CD8-positive, alpha-beta memory T cell (primary cell): ENCODE results near the gene MPI. TPM values are rescaled to one million over a fixed set of nuclear protein-coding genes. Genes with fewer than 3 reads are reported as not detected.

Experiments
- CTCF ChIA-PET: fragments of 350-600 bp; sonication (Branson Sonifier 250); formaldehyde crosslinking; loops from one replicate; lab custom pipeline; 2021; ENCODE audit warnings: antibody characterized with exemption; lab: Charles Lee
- POLR2A ChIA-PET: fragments of 350-600 bp; sonication (Branson Sonifier 250); formaldehyde crosslinking; loops from one replicate; lab custom pipeline; 2021; ENCODE audit warnings: antibody characterized with exemption; lab: Charles Lee
- DNase-seq, 5 donors: peaks; one replicate each; pipeline versions ENCODE4 v3.0.0 to v3.0.0-alpha.2; 2020 to 2022; ENCODE audit warnings: mixed read lengths in 1 of 5
- H3K27ac ChIP-seq: one replicate; pipeline ENCODE4 v1.7.0; 2013; ENCODE audit warnings: low read depth, mild to moderate bottlenecking, low read length, moderate library complexity
- H3K27me3 ChIP-seq: 2 replicates; pipeline ENCODE4 v1.7.0; 2013; ENCODE audit warnings: low read length, mild to moderate bottlenecking; ENCODE audit not compliant: insufficient read depth, poor library complexity, severe bottlenecking
- H3K36me3 ChIP-seq: 2 replicates; pipeline ENCODE4 v1.7.0; 2013; ENCODE audit warnings: mild to moderate bottlenecking, low read length, moderate library complexity; ENCODE audit not compliant: insufficient read depth
- H3K4me1 ChIP-seq: 2 replicates; pipeline ENCODE4 v1.7.0; 2013; ENCODE audit warnings: mild to moderate bottlenecking, low read length, moderate library complexity; ENCODE audit not compliant: insufficient read depth
- H3K4me3 ChIP-seq: 2 replicates; pipeline ENCODE4 v1.7.0; 2013; ENCODE audit warnings: mild to moderate bottlenecking, low read length
- H3K9me3 ChIP-seq: 2 replicates; pipeline ENCODE4 v1.7.0; 2013; ENCODE audit warnings: mild to moderate bottlenecking, low read length
- H3K27ac Mint-ChIP-seq, 8 donors: one replicate each; pipeline ENCODE4 v1.8.0; 2020 to 2021; ENCODE audit warnings: mixed read lengths in 8 of 8, mild to moderate bottlenecking in 6 of 8, inconsistent platforms in 3 of 8, moderate library complexity in 3 of 8
- H3K27me3 Mint-ChIP-seq, 2 donors: one replicate each; pipeline ENCODE4 v1.8.0; 2020 to 2021; ENCODE audit warnings: mixed read lengths in 2 of 2, mild to moderate bottlenecking in 1 of 2, moderate library complexity in 1 of 2
- H3K36me3 Mint-ChIP-seq, 3 donors: one replicate each; pipeline ENCODE4 v1.8.0; 2020 to 2021; ENCODE audit warnings: mixed read lengths in 3 of 3, inconsistent platforms in 1 of 3, mild to moderate bottlenecking in 1 of 3
- H3K4me1 Mint-ChIP-seq, 3 donors: one replicate each; pipeline ENCODE4 v1.8.0; 2020 to 2021; ENCODE audit warnings: mixed read lengths in 3 of 3, inconsistent platforms in 1 of 3, mild to moderate bottlenecking in 1 of 3
- H3K4me3 Mint-ChIP-seq, 7 donors: one replicate each; pipeline ENCODE4 v1.8.0; 2020 to 2021; ENCODE audit warnings: mixed read lengths in 7 of 7, mild to moderate bottlenecking in 6 of 7, moderate library complexity in 4 of 7, inconsistent platforms in 2 of 7
- H3K9me3 Mint-ChIP-seq, 5 donors: one replicate each; pipeline ENCODE4 v1.8.0; 2020 to 2022; ENCODE audit warnings: mixed read lengths in 5 of 5, mild to moderate bottlenecking in 3 of 5, moderate library complexity in 2 of 5, inconsistent platforms in 1 of 5
- polyA plus RNA-seq: library from polyadenylated mRNA; unstranded; fragments of 300-500 nt; fragmentation: Illumina TruSeq; gene quantifications from one replicate; pipeline ENCODE4 v1.2.3, GENCODE V29; 2021
- total RNA-seq, 2 experiments: library from RNA; stranded (reverse); gene quantifications; one replicate each; pipeline ENCODE4 v1.2.3, GENCODE V29; 2021

Gene MPI
- total and polyA plus RNA-seq, 3 experiments from 2014 or later: 40.4 to 61.1 (median 43.0) TPM

DNA sequence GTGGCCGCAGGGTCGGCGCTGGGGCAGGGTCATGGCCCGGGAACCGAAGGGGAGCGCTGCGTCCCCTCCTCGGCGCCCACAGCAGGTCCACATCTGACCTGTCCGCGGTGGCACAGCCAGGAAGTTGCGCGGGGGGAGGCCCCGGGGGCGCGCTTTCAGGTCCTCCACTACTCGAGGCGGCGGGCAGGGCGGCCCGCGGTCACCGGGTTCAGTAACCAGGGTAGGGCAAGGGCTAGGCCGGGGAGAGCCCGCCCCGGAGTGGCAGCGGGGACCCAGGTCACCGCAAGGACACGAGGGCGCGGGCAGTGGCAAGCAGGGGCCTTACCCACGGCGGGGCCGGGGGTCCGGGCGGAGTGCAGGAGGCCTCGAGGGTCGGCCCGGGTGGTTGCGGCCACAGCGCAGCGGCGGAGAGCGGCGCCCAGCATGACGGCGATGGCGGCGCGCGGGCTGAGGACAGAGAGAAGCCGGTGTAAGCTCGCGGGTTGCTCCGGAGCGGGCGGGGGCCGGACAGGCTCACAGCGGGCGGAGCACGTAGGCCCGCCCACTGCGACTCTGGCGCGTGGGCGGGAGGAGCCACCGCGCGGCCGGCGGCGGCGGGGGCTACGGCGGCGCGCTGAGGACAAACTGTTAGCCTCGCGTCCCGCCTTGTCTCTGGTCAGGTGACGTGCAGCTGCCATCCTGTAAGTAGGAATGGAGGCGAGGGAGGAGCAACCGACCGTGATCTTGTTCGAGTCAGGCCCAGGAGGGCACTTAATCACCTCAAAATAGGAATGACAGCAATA is 47.9 kb downstream of the MPI start, which contains the start of gene COX5A:
Gene COX5A (minus strand): TSS at position 484 of the 782 bp plus-strand sequence. CDS start 59 bp downstream, at position 425.
- Mint-ChIP-seq H3K36me3 (peaks cover 0 to 6% (median 0%) of the 10 kb centered on the region in 3 donors), H3K4me1 (peaks cover 25 to 39% (median 31%) of the 10 kb centered on the region in 3 donors), H3K9me3 (no peaks in the 10 kb centered on the region), H3K27ac (peak within 1 kb of the TSS; percentile 50 to 94 (median 90)), H3K4me3 (peak within 1 kb of the TSS; percentile 91 to 98 (median 94)), H3K27me3 (peaks cover 0 to 4% of the 10 kb centered on the region in 2 donors)
- Histone ChIP-seq H3K36me3 (no peaks in the 10 kb centered on the region), H3K4me1 (peaks cover 23% of the 10 kb centered on the region), H3K4me3 (peak within 1 kb of the TSS; percentile 67), H3K27ac (peak within 1 kb of the TSS; percentile 86), H3K27me3 (no peaks in the 10 kb centered on the region), H3K9me3 (no peaks in the 10 kb centered on the region)
- CTCF ChIA-PET: interaction anchor here (0.9 to 1.5 kb wide), 6 partner anchors 12 to 167 kb away, joined by 3 to 8 read pairs (median 4); no protein-coding TSS in a partner anchor
- peak; percentile 86 to 94 (median 93) for DNase-seq
- POLR2A ChIA-PET: interaction anchor here (0.8 to 1.2 kb wide), 11 partner anchors 8 to 323 kb away, joined by 3 to 8 read pairs (median 4); partner anchors contain the start of genes FAM219B, MPI and RPP25

DNA sequence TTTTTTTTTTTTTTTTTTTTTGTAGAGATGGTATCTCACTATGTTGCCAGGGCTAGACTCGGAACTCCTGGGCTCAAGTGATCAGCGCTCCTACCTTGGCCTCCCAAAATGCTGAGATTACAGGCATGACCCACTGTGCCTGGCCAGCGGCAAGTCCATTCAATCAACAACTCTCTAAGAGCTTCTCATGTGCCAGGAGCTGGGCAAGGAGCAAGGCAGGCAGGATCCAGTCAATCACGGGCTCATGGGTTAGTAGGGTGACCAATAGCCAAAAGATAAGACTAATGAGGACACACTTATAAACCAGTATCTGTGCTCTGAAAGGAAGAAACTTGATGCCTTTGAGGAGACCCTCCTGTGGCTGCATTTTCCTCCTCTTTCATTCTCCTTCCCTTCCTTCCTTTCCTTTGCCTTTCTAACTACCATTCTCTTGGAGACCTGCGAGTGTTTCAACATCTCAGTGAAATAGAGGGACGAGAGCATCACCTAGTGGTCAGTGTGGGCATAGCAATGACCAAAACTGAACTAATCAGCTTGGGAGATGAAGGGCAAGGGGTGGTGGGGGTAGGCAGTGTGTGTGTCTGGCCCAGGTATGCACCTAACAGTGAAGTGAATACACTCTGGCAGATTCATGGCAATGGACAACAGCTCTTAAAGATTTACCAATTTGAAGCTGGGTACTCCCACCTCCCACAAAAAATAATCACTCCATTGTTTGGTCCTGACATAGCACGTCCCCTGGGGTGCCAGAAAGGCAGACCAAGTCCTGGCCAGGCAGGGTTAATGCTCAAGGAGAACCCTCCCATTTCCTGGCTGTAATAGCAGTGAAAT is 60.5 kb downstream of the MPI start:
- ChIA-PET POLR2A (no interaction called here), CTCF (interaction anchor here (0.7 to 7.1 kb wide), 26 partner anchors 8 to 333 kb away, joined by 3 to 56 read pairs (median 6); partner anchors contain the start of genes COX5A, CSK, FAM219B and ULK3)
- Histone ChIP-seq H3K9me3 (no peaks in the 10 kb centered on the region), H3K27ac (no peak overlapping the region), H3K36me3 (no peaks in the 10 kb centered on the region), H3K4me1 (peaks cover 3% of the 10 kb centered on the region), H3K27me3 (no peaks in the 10 kb centered on the region), H3K4me3 (no peak overlapping the region)
- Mint-ChIP-seq H3K9me3 (no peaks in the 10 kb centered on the region), H3K4me3 (peak overlapping the region in 1 of 7 donors; percentile 1), H3K36me3 (no peaks in the 10 kb centered on the region), H3K4me1 (peaks cover 0 to under 1% (median 0%) of the 10 kb centered on the region in 3 donors), H3K27me3 (peaks cover 0 to 3% of the 10 kb centered on the region in 2 donors), H3K27ac (no peak overlapping the region)
- DNase-seq: peak; percentile 64 to 82 (median 69)

DNA sequence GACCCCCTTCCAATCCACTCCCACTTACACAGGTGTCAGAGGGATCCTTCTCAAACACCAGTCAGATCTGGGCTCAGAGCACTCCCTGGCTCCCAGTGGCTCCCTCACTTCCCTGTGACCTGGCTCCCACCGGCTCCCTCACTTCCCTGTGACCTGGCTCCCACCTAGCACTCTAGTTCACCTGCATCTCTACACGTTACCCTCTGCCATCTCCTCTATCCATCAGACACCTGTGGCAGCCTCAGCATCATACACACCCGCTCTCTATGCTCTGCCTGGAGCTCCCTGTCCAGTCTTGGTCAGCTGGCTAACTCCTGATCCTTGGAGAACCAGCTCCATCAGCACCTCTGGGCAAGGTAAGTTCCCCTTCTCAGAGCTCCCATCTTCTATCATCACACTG is 61.2 kb downstream of the MPI start:
- Histone ChIP-seq H3K9me3 (no peaks in the 10 kb centered on the region), H3K4me3 (no peak overlapping the region), H3K27ac (no peak overlapping the region), H3K36me3 (no peaks in the 10 kb centered on the region), H3K4me1 (peaks cover 10% of the 10 kb centered on the region), H3K27me3 (no peaks in the 10 kb centered on the region)
- peaks cover 0 to 7% (median 0%) of the 10 kb centered on the region in 3 donors for H3K4me1 Mint-ChIP-seq
- H3K9me3 Mint-ChIP-seq: no peaks in the 10 kb centered on the region
- no peak overlapping the region for H3K27ac Mint-ChIP-seq
- ChIA-PET CTCF (interaction anchor here (0.7 to 7.1 kb wide), 25 partner anchors 9 to 333 kb away, joined by 3 to 56 read pairs (median 7); partner anchors contain the start of genes COX5A, CSK, FAM219B and ULK3), POLR2A (no interaction called here)
- no peak overlapping the region for H3K4me3 Mint-ChIP-seq
- H3K27me3 Mint-ChIP-seq: peaks cover 0 to 3% of the 10 kb centered on the region in 2 donors
- no peaks in the 10 kb centered on the region for H3K36me3 Mint-ChIP-seq
- DNase-seq: no peak

Other genes starting within 250 kb of the MPI start
- 10 to 100 TPM; 50.9 to 52.0 TPM for gene EDC3, start 194.0 kb upstream of the MPI start, total RNA-seq
- gene EDC3, start 194.0 kb upstream of the MPI start, polyA plus RNA-seq: 29.9 TPM
- 1 to 10 TPM; 2.4 to 2.6 TPM for gene CYP1A1, start 164.5 kb upstream of the MPI start, total RNA-seq
- 0.09 TPM for gene CYP1A1, start 164.5 kb upstream of the MPI start, polyA plus RNA-seq
- gene CYP1A2, start 141.2 kb upstream of the MPI start, total RNA-seq: not detected
- not detected for gene CYP1A2, start 141.2 kb upstream of the MPI start, polyA plus RNA-seq
- gene CSK, start 108.0 kb upstream of the MPI start, total RNA-seq: 100 to 1,000 TPM; 288 to 294 TPM
- gene CSK, start 108.0 kb upstream of the MPI start, polyA plus RNA-seq: 154 TPM
- under 1 TPM in 1 of 2 experiments, not detected in 1; 0.27 TPM for gene LMAN1L, start 77.2 kb upstream of the MPI start, total RNA-seq
- gene LMAN1L, start 77.2 kb upstream of the MPI start, polyA plus RNA-seq: not detected
- not detected for gene CPLX3, start 63.4 kb upstream of the MPI start, total RNA-seq
- gene CPLX3, start 63.4 kb upstream of the MPI start, polyA plus RNA-seq: not detected
- 10 to 100 TPM; 53.9 to 60.1 TPM for gene ULK3, start 46.9 kb upstream of the MPI start, total RNA-seq
- 43.1 TPM for gene ULK3, start 46.9 kb upstream of the MPI start, polyA plus RNA-seq
- 10 to 100 TPM; 82.8 to 84.2 TPM for gene SCAMP2, start 16.7 kb upstream of the MPI start, total RNA-seq
- gene SCAMP2, start 16.7 kb upstream of the MPI start, polyA plus RNA-seq: 154 TPM
- 10 to 100 TPM; 45.0 to 47.7 TPM for gene FAM219B, start 16.8 kb downstream of the MPI start, total RNA-seq
- 32.3 TPM for gene FAM219B, start 16.8 kb downstream of the MPI start, polyA plus RNA-seq
- 100 to 1,000 TPM; 326 to 362 TPM for gene COX5A, start 48.0 kb downstream of the MPI start, total RNA-seq
- 351 TPM for gene COX5A, start 48.0 kb downstream of the MPI start, polyA plus RNA-seq
- 1 to 10 TPM; 6.1 to 7.4 TPM for gene RPP25, start 66.7 kb downstream of the MPI start, total RNA-seq
- 2.5 TPM for gene RPP25, start 66.7 kb downstream of the MPI start, polyA plus RNA-seq
- gene SCAMP5, start 105.5 kb downstream of the MPI start, total RNA-seq: 1 to 10 TPM in 1 of 2 experiments, under 1 TPM in 1; 0.74 to 1.1 TPM
- gene SCAMP5, start 105.5 kb downstream of the MPI start, polyA plus RNA-seq: 0.16 TPM
- gene PPCDC, start 133.5 kb downstream of the MPI start, total RNA-seq: 10 to 100 TPM; 35.5 to 39.2 TPM
- gene PPCDC, start 133.5 kb downstream of the MPI start, polyA plus RNA-seq: 12.8 TPM